GM18499 (cell line): ENCODE results near the gene TPCN1.

Source experiments
- ATAC-seq: cut with Tn5 transposase; IDR thresholded peaks from one replicate; pipeline ENCODE4 v1.9.1; 2021; ENCODE audit warnings: moderate number of reproducible peaks; ENCODE audit not compliant: insufficient read depth, unreplicated experiment

TPCN1 gene

GRCh38 chr12:113329022-113329790 is 107.9 kb downstream of the TPCN1 start:
- ATAC-seq, result no peak

- no peak for ATAC-seq
These were observed 108.6 kb downstream of the TPCN1 start for GRCh38 chr12:113329791-113330417.

- no peak for ATAC-seq
These were observed 109.2 kb downstream of the TPCN1 start for GRCh38 chr12:113330505-113330904.

- no peak for ATAC-seq
These were observed 111.6 kb downstream of the TPCN1 start for GRCh38 chr12:113332688-113333417.

GRCh38 chr12:113333418-113333750 is 112.1 kb downstream of the TPCN1 start:
- no peak for ATAC-seq

- no peak for ATAC-seq
These were observed 112.9 kb downstream of the TPCN1 start for GRCh38 chr12:113333877-113334785.

GRCh38 chr12:113334786-113335539 is 113.7 kb downstream of the TPCN1 start, which contains the start of gene SLC8B1:
Gene SLC8B1, minus strand, starts transcription at chr12:113335109. Its CDS starts 2,231 bp downstream, at chr12:113332878.
- ATAC-seq, result peak; percentile 63

GRCh38 chr12:113339540-113339939 is 118.3 kb downstream of the TPCN1 start:
- ATAC-seq, result no peak

- no peak for ATAC-seq
These were observed 118.8 kb downstream of the TPCN1 start for GRCh38 chr12:113340061-113340460.

- no peak for ATAC-seq
These were observed 120.3 kb downstream of the TPCN1 start for GRCh38 chr12:113341535-113341934.

GRCh38 chr12:113345318-113345717 is 124.1 kb downstream of the TPCN1 start:
- ATAC-seq, result no peak

- ATAC-seq, result no peak
These were observed 125.1 kb downstream of the TPCN1 start for GRCh38 chr12:113346353-113346752.

GRCh38 chr12:113347107-113347506 is 125.8 kb downstream of the TPCN1 start:
- ATAC-seq, result no peak

- no peak for ATAC-seq
These were observed 126.6 kb downstream of the TPCN1 start for GRCh38 chr12:113347892-113348291.
